Caco-2 (cell line): ENCODE measurements around the gene MYH14. TPM values are rescaled to one million over a fixed set of nuclear protein-coding genes. Genes with fewer than 3 reads are reported as not detected.
A peak's percentile ranks its signal among the peaks of the same experiment; 100 is the strongest.

ENCODE experiments used
- BruUV-seq: library from RNA; stranded (reverse); fragments of 400-500 nt; replicated peaks from 2 replicates; lab custom pipeline; 2021; lab: Mats Ljungman, UMichigan
- CTCF ChIA-PET: fragments of 300-600 bp; sonication (Branson Sonifier 250); formaldehyde crosslinking; loops from one replicate; lab custom pipeline; 2022; ENCODE audit warnings: antibody characterized with exemption; lab: Charles Lee
- POLR2A ChIA-PET: fragments of 300-600 bp; sonication (Branson Sonifier 250); formaldehyde crosslinking; loops from one replicate; lab custom pipeline; 2022; ENCODE audit warnings: antibody characterized with exemption; lab: Charles Lee
- DNase-seq, 2 experiments: peaks; one replicate each; pipeline versions ENCODE4 v3.0.0 to v3.0.0-alpha.2; 2020 to 2022
- H3K27me3 ChIP-seq: replicated peaks from 2 replicates; pipeline ENCODE4 v1.6.0; 2011; ENCODE audit warnings: low read length; ENCODE audit not compliant: control insufficient read depth, insufficient read depth
- H3K36me3 ChIP-seq: 2 replicates; pipeline ENCODE4 v1.5.1; 2011; ENCODE audit warnings: low read length; ENCODE audit not compliant: control insufficient read depth, insufficient read depth
- H3K4me1 ChIP-seq: fragments of 250-450 bp; sonication (Bioruptor Pico); 2 replicates; pipeline ENCODE4 v1.5.1; 2020; ENCODE audit warnings: mild to moderate bottlenecking
- H3K4me3 ChIP-seq: 2 replicates; pipeline ENCODE4 v1.5.1; 2011; ENCODE audit warnings: low read depth, mild to moderate bottlenecking, control low read depth, low read length
- H3K9me3 ChIP-seq: fragments of 250-450 bp; sonication (Bioruptor Pico); 2 replicates; pipeline ENCODE4 v1.5.1; 2020; ENCODE audit warnings: mild to moderate bottlenecking, moderate library complexity
- H3K27ac Mint-ChIP-seq: one replicate; pipeline ENCODE4 v1.8.0; 2022; ENCODE audit warnings: mixed read lengths; ENCODE audit not compliant: unreplicated experiment
- H3K27me3 Mint-ChIP-seq: one replicate; pipeline ENCODE4 v1.8.0; 2022; ENCODE audit warnings: mixed read lengths; ENCODE audit not compliant: insufficient read depth, unreplicated experiment
- H3K36me3 Mint-ChIP-seq: one replicate; pipeline ENCODE4 v1.8.0; 2022; ENCODE audit warnings: mild to moderate bottlenecking, mixed read lengths; ENCODE audit not compliant: insufficient read depth, unreplicated experiment
- H3K4me1 Mint-ChIP-seq: one replicate; pipeline ENCODE4 v1.8.0; 2022; ENCODE audit warnings: low read depth, mixed read lengths; ENCODE audit not compliant: unreplicated experiment
- H3K4me3 Mint-ChIP-seq: one replicate; pipeline ENCODE4 v1.8.0; 2022; ENCODE audit warnings: mild to moderate bottlenecking, moderate library complexity, mixed read lengths; ENCODE audit not compliant: unreplicated experiment
- H3K9me3 Mint-ChIP-seq: one replicate; pipeline ENCODE4 v1.8.0; 2022; ENCODE audit warnings: mixed read lengths; ENCODE audit not compliant: unreplicated experiment
- CTCF ChIP-seq, 2 experiments: fragments of 200-600 bp in 1 of 2; IDR thresholded peaks; 1 replicate in 1 of 2; 2 replicates in 1 of 2; pipeline versions ENCODE4 v1.5.1 to v1.8.0; 2011 to 2022; ENCODE audit warnings: antibody characterized with exemption in 1 of 2, control low read depth in 1 of 2, inconsistent platforms in 1 of 2, low read depth in 1 of 2, low read length in 1 of 2, mild to moderate bottlenecking in 1 of 2, moderate library complexity in 1 of 2; ENCODE audit not compliant: insufficient read depth in 1 of 2, severe bottlenecking in 1 of 2, unreplicated experiment in 1 of 2
- intact Hi-C: fragments of 100-400 bp; cut with micrococcal nuclease; formaldehyde crosslinking; loops from one replicate; pipeline ENCODE4 v1.10.0; 2022; ENCODE audit not compliant: unreplicated experiment
- total RNA-seq: library from RNA; stranded (reverse); gene quantifications from 2 replicates; pipeline ENCODE4 v1.2.3, GENCODE V29; 2022

MYH14 gene
- total RNA-seq, 1 experiment from 2014 or later = 89.8 TPM

- Histone ChIP-seq H3K9me3 (no peaks in the 10 kb centered on the region), H3K36me3 (no peaks in the 10 kb centered on the region), H3K4me1 (peaks cover 11% of the 10 kb centered on the region; the same call in 1 of the 2 replicates), H3K27me3 (no peaks in the 10 kb centered on the region; the same call in 1 of the 2 replicates), H3K4me3 (no peak overlapping the region)
- ChIA-PET CTCF (no interaction called here), POLR2A (no interaction called here)
- H3K36me3 Mint-ChIP-seq = peaks cover 13% of the 10 kb centered on the region
- no peak for TF ChIP-seq CTCF (IDR thresholded peaks at IDR 0.05; ENCODE audit: insufficient read depth in 1 of 2, low read depth in 1 of 2, low read length in 1 of 2, severe bottlenecking in 1 of 2, unreplicated experiment in 1 of 2)
- no peak overlapping the region for H3K27ac Mint-ChIP-seq
- intact Hi-C loops = loop anchor here (5.0 to 10.0 kb wide), 2 partner anchors 142 to 435 kb away; partner anchors contain the start of genes AKT1S1 and TBC1D17
- TSS peak; percentile 41 for BruUV-seq
- peaks cover 10% of the 10 kb centered on the region for H3K4me1 Mint-ChIP-seq
- H3K27me3 Mint-ChIP-seq = peaks cover 2% of the 10 kb centered on the region
- H3K9me3 Mint-ChIP-seq = no peaks in the 10 kb centered on the region
- no peak for DNase-seq
- no peak overlapping the region for H3K4me3 Mint-ChIP-seq
Measured at GRCh38 chr19:50309396-50310125, 106.1 kb downstream of the MYH14 start.

GRCh38 chr19:50310759-50311465, 107.5 kb downstream of the MYH14 start:
- CTCF ChIA-PET = no interaction called here
- Histone ChIP-seq H3K27me3 (no peaks in the 10 kb centered on the region; the same call in 1 of the 2 replicates), H3K4me3 (no peak overlapping the region), H3K9me3 (no peaks in the 10 kb centered on the region), H3K36me3 (no peaks in the 10 kb centered on the region), H3K4me1 (peaks cover 11% of the 10 kb centered on the region; the same call in 1 of the 2 replicates)
- Mint-ChIP-seq H3K4me3 (no peak overlapping the region), H3K27me3 (peaks cover 6% of the 10 kb centered on the region), H3K27ac (no peak overlapping the region), H3K9me3 (no peaks in the 10 kb centered on the region), H3K4me1 (peaks cover 17% of the 10 kb centered on the region), H3K36me3 (peaks cover 19% of the 10 kb centered on the region)
- DNase-seq = no peak
- TF ChIP-seq CTCF (IDR thresholded peaks at IDR 0.05; ENCODE audit: insufficient read depth in 1 of 2, low read depth in 1 of 2, low read length in 1 of 2, severe bottlenecking in 1 of 2, unreplicated experiment in 1 of 2) = no peak
- intact Hi-C loops = loop anchor here (5.0 to 10.0 kb wide), 2 partner anchors 144 to 436 kb away; partner anchors contain the start of genes AKT1S1 and TBC1D17
- POLR2A ChIA-PET = no interaction called here
- BruUV-seq = no TSS peak
